K562 (cell line): Measurements from ENCODE around the gene LEMD1. TPM values are rescaled to one million over a fixed set of nuclear protein-coding genes. Genes with fewer than 3 reads are reported as not detected.

Experiments used
- ATAC-seq: fragments of 200-7000 bp; cut with Tn5 transposase; 3 replicates; pipeline ENCODE4 v1.9.1; 2020; ENCODE audit warnings: moderate library complexity
- BruUV-seq: library from RNA; stranded (reverse); fragments of 400-500 nt; replicated peaks from 2 replicates; lab custom pipeline; 2021; lab: Mats Ljungman, UMichigan
- CTCF ChIA-PET: fragments of 300-600 bp; formaldehyde crosslinking; extraction: SDS; loops from one replicate; lab custom pipeline; 2021; ENCODE audit warnings: low intra/inter-chr PET ratio; lab: Yijun Ruan, JAX
- POLR2A ChIA-PET: fragments of 300-600, 350-650 bp; sonication (Branson Sonifier 250); formaldehyde crosslinking; extraction: SDS; loops from one replicate; lab custom pipeline; 2021; ENCODE audit warnings: antibody characterized with exemption, inconsistent platforms; lab: Yijun Ruan, JAX
- DNase-seq, 4 experiments: peaks; one replicate each; pipeline versions ENCODE4 v3.0.0 to v3.0.0-alpha.2; 2011 to 2018; ENCODE audit warnings: low spot score in 3 of 4, mixed read lengths in 3 of 4; ENCODE audit errors: extremely low read depth in 1 of 4
- FAIRE-seq: peaks from 2 replicates; lab custom pipeline; 2011; peaks lifted over from hg19 to GRCh38; lab: Jason Lieb, UNC
- H2AFZ ChIP-seq: 2 replicates; pipeline ENCODE4 v1.6.0; 2011; ENCODE audit warnings: low read depth, low read length, control low read depth, inconsistent platforms
- H3K27ac ChIP-seq: fragments of 200-600 bp; 3 replicates; pipeline ENCODE4 v1.8.0; 2011; ENCODE audit warnings: low read depth, mild to moderate bottlenecking, control low read depth, inconsistent platforms, low read length, moderate library complexity, mixed read lengths; ENCODE audit errors: extremely low read depth
- H3K27me3 ChIP-seq, 2 experiments: fragments of 300-600 bp in 1 of 2; 2 replicates in 1 of 2; 3 replicates in 1 of 2; pipeline versions ENCODE4 v1.6.0 to v1.8.0; 2011; ENCODE audit warnings: inconsistent platforms in 2 of 2, low read length in 2 of 2, mild to moderate bottlenecking in 1 of 2, mixed read lengths in 1 of 2, moderate library complexity in 1 of 2; ENCODE audit not compliant: control insufficient read depth in 2 of 2, insufficient read depth in 2 of 2
- H3K36me3 ChIP-seq: fragments of 300-600 bp; 3 replicates; pipeline ENCODE4 v1.8.0; 2011; ENCODE audit warnings: mild to moderate bottlenecking, low read length, inconsistent platforms; ENCODE audit not compliant: control insufficient read depth, insufficient read depth
- H3K4me1 ChIP-seq, 2 experiments: fragments of 200-600 bp in 1 of 2; replicated peaks in 1 of 2; 2 replicates in 1 of 2; 3 replicates in 1 of 2; pipeline versions ENCODE4 v1.5.1 to v1.8.0; 2011; ENCODE audit warnings: inconsistent platforms in 2 of 2, low read length in 2 of 2, mild to moderate bottlenecking in 1 of 2, mixed read lengths in 1 of 2, moderate library complexity in 1 of 2; ENCODE audit not compliant: control insufficient read depth in 2 of 2, insufficient read depth in 2 of 2
- H3K4me2 ChIP-seq: 2 replicates; pipeline ENCODE4 v1.6.1; 2011; ENCODE audit warnings: low read length, control low read depth, inconsistent platforms, mixed read lengths; ENCODE audit not compliant: insufficient read depth
- H3K4me3 ChIP-seq: fragments of 200-600 bp; sonication (generic), shearing (Covaris generic); 2 replicates; pipeline ENCODE4 v1.5.1; 2016; ENCODE audit warnings: control low read depth, inconsistent platforms
- H3K79me2 ChIP-seq: fragments of 200-600 bp; 3 replicates; pipeline ENCODE4 v1.8.0; 2011; ENCODE audit warnings: low read length, inconsistent platforms; ENCODE audit not compliant: control insufficient read depth, insufficient read depth
- H3K9ac ChIP-seq, 2 experiments: 2 replicates each; pipeline versions ENCODE4 v1.6.0 to v1.6.1; 2011; ENCODE audit warnings: low read depth in 2 of 2, low read length in 2 of 2, control low read depth in 1 of 2, inconsistent platforms in 1 of 2, mild to moderate bottlenecking in 1 of 2, mixed read lengths in 1 of 2; ENCODE audit not compliant: insufficient read depth in 1 of 2
- H3K9me1 ChIP-seq: one replicate; pipeline ENCODE4 v1.6.0; 2011; ENCODE audit warnings: inconsistent platforms, mild to moderate bottlenecking, low read length, moderate library complexity; ENCODE audit not compliant: control insufficient read depth, insufficient read depth
- H3K9me3 ChIP-seq: replicated peaks from 2 replicates; pipeline ENCODE4 v1.5.1; 2011; ENCODE audit warnings: low read depth, low read length, inconsistent platforms; ENCODE audit not compliant: control insufficient read depth, insufficient read depth
- H4K20me1 ChIP-seq: replicated peaks from 2 replicates; pipeline ENCODE4 v1.6.1; 2011; ENCODE audit warnings: low read length, inconsistent platforms, mixed read lengths; ENCODE audit not compliant: control insufficient read depth, insufficient read depth
- ARHGAP35 ChIP-seq: fragments of 450-650 bp; IDR thresholded peaks from 2 replicates; pipeline ENCODE4 v1.6.1; 2018; ENCODE audit not compliant: partially characterized antibody
- ARID1B ChIP-seq: fragments of 450-650 bp; IDR thresholded peaks from 2 replicates; pipeline ENCODE4 v1.6.1; 2016; ENCODE audit warnings: antibody characterized with exemption, mild to moderate bottlenecking, inconsistent platforms
- ATF3 ChIP-seq, 2 experiments: fragments of 450-650 bp in 1 of 2; sonication (generic) in 1 of 2; formaldehyde crosslinking in 1 of 2; IDR thresholded peaks in 1 of 2; conservative IDR thresholded peaks in 1 of 2; 2 replicates each; pipeline versions ENCODE4 v1.6.1 to v1.8.1; 2016 to 2023; ENCODE audit warnings: mild to moderate bottlenecking in 2 of 2, moderate library complexity in 2 of 2, inconsistent platforms in 1 of 2, missing genetic modification reagents in 1 of 2
- BHLHE40 ChIP-seq: IDR thresholded peaks from 2 replicates; pipeline ENCODE4 v1.6.1; 2011; ENCODE audit warnings: low read length, improper control_type of control experiment
- CBX5 ChIP-seq: IDR thresholded peaks from 2 replicates; pipeline ENCODE4 v1.6.1; 2014; ENCODE audit warnings: low read depth, borderline replicate concordance
- HDAC8 ChIP-seq: fragments of 450-650 bp; IDR thresholded peaks from 2 replicates; pipeline ENCODE4 v1.6.1; 2016; ENCODE audit warnings: mild to moderate bottlenecking, missing genetic modification characterization, moderate library complexity, missing compliant biosample characterization
- HNRNPLL ChIP-seq: fragments of 200-400 bp; formaldehyde crosslinking; IDR thresholded peaks from 2 replicates; pipeline ENCODE4 v1.6.1; 2017; ENCODE audit warnings: low read length, low read depth, mild to moderate bottlenecking; ENCODE audit not compliant: poor library complexity, severe bottlenecking
- MTA3 ChIP-seq: fragments of 450-650 bp; formaldehyde crosslinking; IDR thresholded peaks from 2 replicates; pipeline ENCODE4 v1.6.1; 2017; ENCODE audit warnings: mild to moderate bottlenecking, borderline replicate concordance
- NR2F6 ChIP-seq: fragments of 450-650 bp; formaldehyde crosslinking; IDR thresholded peaks from 2 replicates; pipeline ENCODE4 v1.4.0; 2020; ENCODE audit warnings: mild to moderate bottlenecking
- PML ChIP-seq: IDR thresholded peaks from 2 replicates; pipeline ENCODE4 v1.6.1; 2012; ENCODE audit warnings: low read length, inconsistent platforms
- POLR3A ChIP-seq: IDR thresholded peaks from 2 replicates; pipeline ENCODE4 v1.6.1; 2011; ENCODE audit warnings: borderline replicate concordance, mild to moderate bottlenecking, moderate library complexity; ENCODE audit not compliant: insufficient read length, insufficient read depth; ENCODE audit errors: extremely low read depth
- REST ChIP-seq, 2 experiments: fragments of 450-650 bp; formaldehyde crosslinking in 1 of 2; IDR thresholded peaks; 2 replicates each; pipeline versions ENCODE4 v1.4.0 to v1.6.1; 2014 to 2020; ENCODE audit warnings: mild to moderate bottlenecking in 2 of 2, borderline replicate concordance in 1 of 2, low read depth in 1 of 2
- RFX5 ChIP-seq: IDR thresholded peaks from 2 replicates; pipeline ENCODE4 v1.6.1; 2011; ENCODE audit warnings: low read depth, mild to moderate bottlenecking, improper control_type of control experiment, low read length
- ZNF507 ChIP-seq: conservative IDR thresholded peaks from 2 replicates; pipeline ENCODE4 v1.6.1; 2017; ENCODE audit warnings: missing genetic modification characterization, missing compliant biosample characterization
- WGBS: fragments of 100-300 bp; shearing (Covaris generic); methylation state at CpG from one replicate; pipeline ENCODE4 v1.1.6; 2016; ENCODE audit warnings: low coverage, mixed read lengths; ENCODE audit not compliant: insufficient coverage; ENCODE audit errors: missing lambda C conversion rate; 5-methylcytosine and 5-hydroxymethylcytosine counted together
- in situ Hi-C: fragments of 300-500 bp; cut with MboI; formaldehyde crosslinking; loops from 4 replicates; pipeline ENCODE4 v1.15.0; 2018; ENCODE audit warnings: inconsistent platforms, mixed read lengths
- intact Hi-C: fragments of 100-400 bp; cut with micrococcal nuclease; formaldehyde crosslinking; loops from 2 replicates; pipeline ENCODE4 v1.14.2; 2022
- polyA plus RNA-seq, 8 experiments: library from polyadenylated mRNA; depleted of rRNA in 4 of 8; stranded (reverse) in 5 of 8; unstranded in 3 of 8; fragments of >200 nt; fragmentation: Nextera tagmentation in 2 of 8; fragmentation: Illumina TruSeq in 1 of 8; extraction: Ambion mirVana in 2 of 8; extraction: Trizol in 1 of 8; gene quantifications; 2 replicates each; pipeline versions ENCODE4 v1.2.1 to v1.2.3, GENCODE V29; 2011 to 2014; ENCODE audit warnings: inconsistent platforms in 1 of 8, missing spikeins in 1 of 8
- total RNA-seq, 7 experiments: library from RNA; depleted of rRNA in 6 of 7; stranded (reverse); fragments of >200 nt in 6 of 7; fragmentation: Illumina TruSeq in 2 of 7; extraction: Trizol in 2 of 7; gene quantifications; 2 replicates each; pipeline versions ENCODE4 v1.2.1 to v1.2.3, GENCODE V29; 2011 to 2021; ENCODE audit warnings: low replicate concordance in 1 of 7

LEMD1 gene
- total and polyA plus RNA-seq, 9 of the 15 experiments (the other 6 are each of a cell fraction or from before 2014, with no cell fraction given) = 0.11 to 2.4 (median 0.57) TPM; not detected in 1

- Histone ChIP-seq H3K9me3 (no peaks in the 10 kb centered on the region), H3K4me3 (no peak overlapping the region), H3K4me1 (peaks cover 0 to 3% of the 10 kb centered on the region in 2 experiments; a peak in 1 of 5 replicates), H3K9me1 (no peaks in the 10 kb centered on the region), H4K20me1 (peaks cover 23% of the 10 kb centered on the region; the same call in 1 of the 2 replicates), H3K27me3 (peaks cover 43 to 74% of the 10 kb centered on the region in 2 experiments), H3K4me2 (no peak overlapping the region), H3K27ac (no peak overlapping the region), H3K36me3 (no peaks in the 10 kb centered on the region), H3K9ac (no peak overlapping the region), H2AFZ (no peak overlapping the region), H3K79me2 (no peaks in the 10 kb centered on the region)
- POLR2A ChIA-PET = interaction anchor here (0.7 to 1.2 kb wide), 6 partner anchors 8 to 1417 kb away, joined by 3 to 5 read pairs (median 4); no protein-coding TSS in a partner anchor
- in situ Hi-C loops (loop anchor here (10.0 kb wide), 1 partner anchor 131 kb away; no protein-coding TSS in a partner anchor), intact Hi-C loops (loop anchor here (1.0 to 10.0 kb wide), 5 partner anchors 18 to 171 kb away; no protein-coding TSS in a partner anchor)
- DNase-seq = no peak
- 1% methylated on average over 6 of the region's 6 CpGs for WGBS
- FAIRE-seq = no peak
- BruUV-seq = no TSS peak
- no peak for ATAC-seq
- CTCF ChIA-PET = interaction anchor here (0.6 to 1.8 kb wide), 5 partner anchors 18 to 176 kb away, joined by 3 to 11 read pairs (median 3); no protein-coding TSS in a partner anchor
- TF ChIP-seq HNRNPLL = no peak
- no peak for TF ChIP-seq ATF3 (IDR thresholded peaks at IDR 0.05)
- TF ChIP-seq ATF3 (CRISPR knock-in tag; conservative IDR thresholded peaks at IDR 0.05) = no peak
- TF ChIP-seq ZNF507 (tag) = no peak
- no peak for TF ChIP-seq CBX5
- TF ChIP-seq ARHGAP35 = no peak
- no peak for TF ChIP-seq POLR3A
- TF ChIP-seq PML = no peak
- TF ChIP-seq RFX5 = no peak
- no peak for TF ChIP-seq MTA3
- TF ChIP-seq REST (IDR thresholded peaks at IDR 0.05; ENCODE audit: borderline replicate concordance) = no peak
- no peak for TF ChIP-seq REST (CRISPR knock-in tag; IDR thresholded peaks at IDR 0.05; ENCODE audit: low read depth)
- TF ChIP-seq ARID1B = no peak
- TF ChIP-seq NR2F6 (CRISPR knock-in tag) = no peak
- TF ChIP-seq HDAC8 (tag) = no peak
- no peak for TF ChIP-seq BHLHE40
These were observed 68.2 kb downstream of the LEMD1 start for GRCh38 chr1:205353612-205354011.
